Retinal pigment epithelial cell (primary cell): ENCODE data around the gene SAXO1.
"Not testable (repeated sequence)": the region's sequence is repeated elsewhere in the genome, so short reads cannot be mapped to it uniquely, and the experiment has no call there.

Experiments used
- DNase-seq: peaks from one replicate; pipeline ENCODE4 v3.0.0-alpha.2; 2010; ENCODE audit warnings: low read depth
- H3K4me3 ChIP-seq: 2 replicates; pipeline ENCODE4 v1.5.1; 2011; ENCODE audit warnings: mild to moderate bottlenecking, low read length, control low read depth, moderate library complexity
- CTCF ChIP-seq: conservative IDR thresholded peaks from 2 replicates; pipeline ENCODE4 v1.5.1; 2011; ENCODE audit warnings: low read depth, low read length, control low read depth, inconsistent platforms

Gene SAXO1

GRCh38 chr9:18999173-18999785 lies 33.7 kb downstream of the SAXO1 start:
- no peak overlapping the region for H3K4me3 ChIP-seq
- TF ChIP-seq CTCF = no peak
- no peak for DNase-seq

- TF ChIP-seq CTCF = no peak
Measured at GRCh38 chr9:18997151-18997550, 35.9 kb downstream of the SAXO1 start.

GRCh38 chr9:18996211-18996610 lies 36.8 kb downstream of the SAXO1 start:
- no peak for DNase-seq
- no peak for TF ChIP-seq CTCF

More at GRCh38 chr9:18997151-18997550, 35.9 kb downstream of the SAXO1 start:
- DNase-seq = no peak
- H3K4me3 ChIP-seq = no peak overlapping the region

GRCh38 chr9:18994263-18994916 lies 38.6 kb downstream of the SAXO1 start:
- H3K4me3 ChIP-seq = no peak overlapping the region
- no peak for DNase-seq
- TF ChIP-seq CTCF = no peak

More at GRCh38 chr9:18996211-18996610, 36.8 kb downstream of the SAXO1 start:
- no peak overlapping the region for H3K4me3 ChIP-seq

- not testable (repeated sequence) for DNase-seq, H3K4me3 ChIP-seq
Measured at GRCh38 chr9:18991197-18991596, 41.8 kb downstream of the SAXO1 start.

- H3K4me3 ChIP-seq = no peak overlapping the region
- TF ChIP-seq CTCF = no peak
- DNase-seq = no peak
Measured at GRCh38 chr9:18990494-18990893, 42.5 kb downstream of the SAXO1 start.

GRCh38 chr9:18989865-18990264 lies 43.1 kb downstream of the SAXO1 start:
- TF ChIP-seq CTCF = no peak
- no peak for DNase-seq
- no peak overlapping the region for H3K4me3 ChIP-seq
